A673 (cell line): ENCODE measurements around the gene CORO2A. TPM values are rescaled to one million over a fixed set of nuclear protein-coding genes. Genes with fewer than 3 reads are reported as not detected.

Experiments used
- BruUV-seq: library from RNA; stranded (reverse); fragments of 400-500 nt; replicated peaks from 2 replicates; lab custom pipeline; 2021; lab: Mats Ljungman, UMichigan
- CTCF ChIA-PET: fragments of 300-600 bp; sonication (Branson Sonifier 250); formaldehyde crosslinking; loops from one replicate; lab custom pipeline; 2022; ENCODE audit warnings: antibody characterized with exemption; lab: Charles Lee
- POLR2A ChIA-PET: fragments of 300-600 bp; sonication (Branson Sonifier 250); formaldehyde crosslinking; loops from one replicate; lab custom pipeline; 2022; ENCODE audit warnings: antibody characterized with exemption; ENCODE audit not compliant: low non-redundant PET; lab: Charles Lee
- DNase-seq: peaks from one replicate; pipeline ENCODE4 v3.0.0-alpha.2; 2015; ENCODE audit warnings: low spot score
- H3K27ac ChIP-seq: fragments of 200-600 bp; sonication (generic); 2 replicates; pipeline ENCODE4 v1.5.1; 2016; ENCODE audit warnings: mixed run types, low read depth, mild to moderate bottlenecking, mixed read lengths, antibody characterized with exemption, low read length; ENCODE audit not compliant: poor library complexity, severe bottlenecking
- H3K27me3 ChIP-seq: fragments of 200-600 bp; sonication (generic); replicated peaks from 2 replicates; pipeline ENCODE4 v1.6.1; 2017; ENCODE audit warnings: mixed run types, low read depth, mild to moderate bottlenecking, mixed read lengths, antibody characterized with exemption, low read length; ENCODE audit not compliant: insufficient read depth, poor library complexity
- H3K36me3 ChIP-seq: fragments of 200-600 bp; sonication (generic); 2 replicates; pipeline ENCODE4 v1.6.1; 2016; ENCODE audit warnings: mixed run types, mild to moderate bottlenecking, mixed read lengths, antibody characterized with exemption, low read length; ENCODE audit not compliant: insufficient read depth, poor library complexity, severe bottlenecking
- H3K4me1 ChIP-seq: fragments of 200-600 bp; sonication (generic); 2 replicates; pipeline ENCODE4 v1.6.1; 2017; ENCODE audit warnings: mixed run types, mild to moderate bottlenecking, mixed read lengths, antibody characterized with exemption, low read length; ENCODE audit not compliant: insufficient read depth, poor library complexity, severe bottlenecking
- H3K4me3 ChIP-seq: fragments of 200-600 bp; sonication (generic); 2 replicates; pipeline ENCODE4 v1.5.1; 2016; ENCODE audit warnings: low read depth, mixed run types, mild to moderate bottlenecking, mixed read lengths, low read length; ENCODE audit not compliant: poor library complexity, severe bottlenecking
- H3K9me3 ChIP-seq: fragments of 200-600 bp; sonication (generic); 2 replicates; pipeline ENCODE4 v1.6.1; 2016; ENCODE audit warnings: mixed run types, low read depth, mild to moderate bottlenecking, mixed read lengths, antibody characterized with exemption, low read length; ENCODE audit not compliant: poor library complexity, severe bottlenecking
- EZH2 ChIP-seq: fragments of 200-600 bp; sonication (generic); IDR thresholded peaks from 2 replicates; pipeline ENCODE4 v1.6.1; 2017; ENCODE audit warnings: borderline replicate concordance, low read depth, mild to moderate bottlenecking, mixed read lengths, antibody characterized with exemption, low read length; ENCODE audit not compliant: poor library complexity, severe bottlenecking
- intact Hi-C: fragments of 100-400 bp; cut with micrococcal nuclease; formaldehyde crosslinking; loops from one replicate; pipeline ENCODE4 v1.10.0; 2022; ENCODE audit not compliant: unreplicated experiment
- total RNA-seq: library from RNA; stranded (reverse); gene quantifications from 2 replicates; pipeline ENCODE4 v1.2.3, GENCODE V29; 2021
- TF ChIP-seq, protein P1 (sequence below): fragments of 300-800, 200-600 bp; sonication (generic); conservative IDR thresholded peaks from 2 replicates; pipeline ENCODE4 v1.5.1; 2017; ENCODE audit warnings: low read depth, mild to moderate bottlenecking, antibody characterized with exemption, low read length, moderate library complexity, mixed read lengths

Gene CORO2A
- total RNA-seq, 1 experiment from 2014 or later = 0.52 TPM

DNA sequence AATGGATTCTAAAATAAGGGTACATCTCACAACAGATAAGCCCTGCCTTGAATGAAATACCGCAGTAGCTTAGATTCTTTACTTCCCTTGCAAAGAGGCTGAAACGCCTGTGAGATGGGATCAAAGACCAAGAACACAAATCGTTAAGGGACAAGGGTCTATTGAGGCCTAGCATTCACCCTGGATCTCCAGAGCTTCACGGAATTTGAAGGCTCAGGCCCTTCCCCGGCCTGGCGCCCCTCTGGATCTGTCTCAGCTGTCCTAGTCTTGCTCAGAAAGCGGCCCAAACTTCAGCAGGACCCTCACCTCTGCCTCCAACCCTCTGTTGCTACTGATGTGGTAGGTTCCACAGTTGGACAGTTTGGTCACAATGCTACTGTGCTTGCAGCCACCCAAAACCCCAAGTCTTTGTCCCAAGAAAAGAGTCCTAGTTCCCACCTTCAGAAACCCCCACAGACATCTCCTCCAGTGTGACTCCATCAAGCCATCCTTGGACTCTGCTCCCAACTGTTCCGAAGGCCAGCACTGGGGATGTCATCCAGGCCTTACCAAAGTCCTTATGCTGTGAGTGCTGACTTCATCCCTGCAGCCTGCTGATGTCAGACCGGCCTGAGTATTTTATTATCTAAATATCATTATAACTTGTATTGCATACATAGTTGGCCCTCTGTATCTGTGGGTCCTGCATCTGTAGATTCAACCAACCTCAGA is 9.4 kb downstream of the CORO2A start:
- intact Hi-C loops = no loop called here
- Histone ChIP-seq H3K27ac (no peak overlapping the region), H3K36me3 (no peaks in the 10 kb centered on the region), H3K4me3 (no peak overlapping the region), H3K9me3 (no peaks in the 10 kb centered on the region), H3K27me3 (no peaks in the 10 kb centered on the region), H3K4me1 (no peaks in the 10 kb centered on the region)
- ChIA-PET CTCF (interaction anchor here (0.6 kb wide), 1 partner anchor 9 kb away, joined by 4 read pairs; the partner anchor contains the start of gene CORO2A), POLR2A (no interaction called here)
- TF ChIP-seq, protein P1, sequence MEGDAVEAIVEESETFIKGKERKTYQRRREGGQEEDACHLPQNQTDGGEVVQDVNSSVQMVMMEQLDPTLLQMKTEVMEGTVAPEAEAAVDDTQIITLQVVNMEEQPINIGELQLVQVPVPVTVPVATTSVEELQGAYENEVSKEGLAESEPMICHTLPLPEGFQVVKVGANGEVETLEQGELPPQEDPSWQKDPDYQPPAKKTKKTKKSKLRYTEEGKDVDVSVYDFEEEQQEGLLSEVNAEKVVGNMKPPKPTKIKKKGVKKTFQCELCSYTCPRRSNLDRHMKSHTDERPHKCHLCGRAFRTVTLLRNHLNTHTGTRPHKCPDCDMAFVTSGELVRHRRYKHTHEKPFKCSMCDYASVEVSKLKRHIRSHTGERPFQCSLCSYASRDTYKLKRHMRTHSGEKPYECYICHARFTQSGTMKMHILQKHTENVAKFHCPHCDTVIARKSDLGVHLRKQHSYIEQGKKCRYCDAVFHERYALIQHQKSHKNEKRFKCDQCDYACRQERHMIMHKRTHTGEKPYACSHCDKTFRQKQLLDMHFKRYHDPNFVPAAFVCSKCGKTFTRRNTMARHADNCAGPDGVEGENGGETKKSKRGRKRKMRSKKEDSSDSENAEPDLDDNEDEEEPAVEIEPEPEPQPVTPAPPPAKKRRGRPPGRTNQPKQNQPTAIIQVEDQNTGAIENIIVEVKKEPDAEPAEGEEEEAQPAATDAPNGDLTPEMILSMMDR = no peak
- no peak for TF ChIP-seq EZH2
- DNase-seq = no peak
- no TSS peak for BruUV-seq

DNA sequence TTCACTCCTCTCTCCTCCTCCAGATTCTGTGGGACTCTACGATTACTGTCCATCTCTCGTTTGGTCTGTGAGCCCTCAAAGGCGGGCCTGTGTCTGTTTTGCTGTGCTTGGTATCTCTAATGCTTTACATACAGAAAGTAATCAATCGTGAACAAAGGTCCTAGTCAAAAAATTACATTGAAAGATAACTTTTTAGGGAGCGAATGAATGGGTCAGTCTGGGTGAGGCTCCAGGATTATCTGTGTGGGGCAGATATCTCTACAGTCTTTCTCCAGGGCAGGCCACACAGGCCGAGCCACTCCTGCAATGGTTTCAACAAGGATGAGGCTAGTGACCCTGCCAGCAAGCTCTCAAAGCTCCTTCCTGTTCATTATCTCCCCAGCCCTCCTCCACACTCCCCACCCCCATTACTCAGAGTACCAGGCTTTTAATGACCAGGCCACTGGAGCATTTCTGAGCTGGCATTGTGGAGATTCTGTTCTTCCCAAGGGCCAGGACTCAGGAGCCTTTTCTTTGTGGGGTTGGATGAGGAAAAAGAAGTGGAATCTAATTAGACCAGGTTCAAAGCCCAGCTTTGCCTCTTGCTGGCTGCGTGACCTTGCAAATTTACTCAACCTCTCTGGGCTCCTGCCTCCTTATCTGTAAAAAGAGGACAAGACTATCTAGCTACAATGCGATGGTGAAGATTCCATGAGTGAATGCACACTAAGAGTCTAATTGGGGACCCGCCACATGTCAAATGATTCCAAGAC is 10.2 kb downstream of the CORO2A start:
- TF ChIP-seq, protein P1 = no peak
- TF ChIP-seq EZH2 = no peak
- ChIA-PET POLR2A (no interaction called here), CTCF (no interaction called here)
- no TSS peak for BruUV-seq
- H3K27ac ChIP-seq = no peak overlapping the region
- no peak overlapping the region for H3K4me3 ChIP-seq
- no peak for DNase-seq
- H3K4me1 ChIP-seq = no peaks in the 10 kb centered on the region
- no peaks in the 10 kb centered on the region for H3K9me3 ChIP-seq
- no peaks in the 10 kb centered on the region for H3K27me3 ChIP-seq
- intact Hi-C loops = no loop called here
- no peaks in the 10 kb centered on the region for H3K36me3 ChIP-seq

DNA sequence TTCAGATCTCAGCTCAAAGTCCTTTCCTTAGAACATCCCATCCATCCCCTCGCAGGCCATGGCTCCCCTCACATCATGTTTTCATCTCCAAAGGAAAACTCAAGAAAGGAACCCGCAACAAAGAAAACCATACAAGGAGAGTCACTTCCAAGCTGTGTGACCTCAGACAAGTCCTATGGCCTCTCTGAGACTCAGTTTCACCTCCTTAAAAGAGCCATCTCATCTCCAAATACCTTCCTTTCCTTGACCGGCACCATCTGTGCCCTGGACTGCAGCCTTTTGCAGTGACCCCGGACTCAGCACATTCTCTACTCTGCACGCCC is 10.7 kb downstream of the CORO2A start:
- no peaks in the 10 kb centered on the region for H3K4me1 ChIP-seq
- intact Hi-C loops = no loop called here
- no peaks in the 10 kb centered on the region for H3K27me3 ChIP-seq
- ChIA-PET CTCF (no interaction called here), POLR2A (interaction anchor here (0.6 kb wide), 1 partner anchor 1059 kb away, joined by 6 read pairs; no protein-coding TSS in a partner anchor)
- no peak for DNase-seq
- H3K27ac ChIP-seq = no peak overlapping the region
- TF ChIP-seq EZH2 = no peak
- TF ChIP-seq, protein P1 = no peak
- no peaks in the 10 kb centered on the region for H3K36me3 ChIP-seq
- no peaks in the 10 kb centered on the region for H3K9me3 ChIP-seq
- no peak overlapping the region for H3K4me3 ChIP-seq
- no TSS peak for BruUV-seq
